PFSK-1 (cell line): ENCODE measurements around the gene PRRG1.

ENCODE experiments used
- FOXP2 ChIP-seq: optimal IDR thresholded peaks from 2 replicates; pipeline ENCODE3; 2011; ENCODE audit warnings: borderline replicate concordance, control low read depth, inconsistent platforms; ENCODE audit not compliant: insufficient read depth; ENCODE audit errors: extremely low read length, extremely low read depth
- POLR2AphosphoS5 ChIP-seq: IDR thresholded peaks from 2 replicates; pipeline ENCODE4 v1.6.1; 2012; ENCODE audit warnings: low read depth, mild to moderate bottlenecking, control low read depth, low read length, moderate library complexity
- REST ChIP-seq, 2 experiments: IDR thresholded peaks; 2 replicates each; pipeline versions ENCODE4 v1.6.1 to v1.8.0; 2011 to 2012; ENCODE audit warnings: low read depth in 2 of 2, low read length in 2 of 2, control low read depth in 1 of 2, inconsistent platforms in 1 of 2, mild to moderate bottlenecking in 1 of 2, moderate library complexity in 1 of 2; ENCODE audit not compliant: insufficient read depth in 1 of 2
- SIN3A ChIP-seq: IDR thresholded peaks from 2 replicates; pipeline ENCODE4 v1.6.1; 2012; ENCODE audit warnings: mild to moderate bottlenecking, low read length, moderate library complexity, borderline replicate concordance; ENCODE audit not compliant: insufficient read depth
- TAF1 ChIP-seq: IDR thresholded peaks from 2 replicates; pipeline ENCODE4 v1.6.1; 2012; ENCODE audit warnings: low read length, control low read depth, borderline replicate concordance; ENCODE audit not compliant: insufficient read depth

The PRRG1 gene

GRCh38 chrX:37383313-37383712 is 34.1 kb downstream of the PRRG1 start:
- TF ChIP-seq SIN3A (no peak), TAF1 (no peak), POLR2AphosphoS5 (no peak), FOXP2 (no peak), REST (IDR thresholded peaks at IDR 0.05; ENCODE audit: insufficient read depth in 1 of 2, low read depth in 2 of 2, low read length in 2 of 2) (no peak)

- TF ChIP-seq POLR2AphosphoS5 (no peak), SIN3A (no peak), TAF1 (no peak), FOXP2 (no peak), REST (IDR thresholded peaks at IDR 0.05; ENCODE audit: insufficient read depth in 1 of 2, low read depth in 2 of 2, low read length in 2 of 2) (no peak)
Measured at GRCh38 chrX:37388413-37388812, 39.2 kb downstream of the PRRG1 start.

GRCh38 chrX:37405956-37406355 is 56.8 kb downstream of the PRRG1 start:
- TF ChIP-seq FOXP2 (no peak), REST (IDR thresholded peaks at IDR 0.05; ENCODE audit: insufficient read depth in 1 of 2, low read depth in 2 of 2, low read length in 2 of 2) (no peak), SIN3A (no peak), POLR2AphosphoS5 (no peak), TAF1 (no peak)

- TF ChIP-seq REST (IDR thresholded peaks at IDR 0.05; ENCODE audit: insufficient read depth in 1 of 2, low read depth in 2 of 2, low read length in 2 of 2) (no peak), FOXP2 (no peak), POLR2AphosphoS5 (no peak), TAF1 (no peak), SIN3A (no peak)
Measured at GRCh38 chrX:37407736-37408135, 58.6 kb downstream of the PRRG1 start.

- TF ChIP-seq FOXP2 (no peak), TAF1 (no peak), SIN3A (no peak), REST (IDR thresholded peaks at IDR 0.05; ENCODE audit: insufficient read depth in 1 of 2, low read depth in 2 of 2, low read length in 2 of 2) (no peak), POLR2AphosphoS5 (no peak)
Measured at GRCh38 chrX:37409278-37409677, 60.1 kb downstream of the PRRG1 start.
